ENCODE data around the gene DACT2.
"Not testable (repeated sequence)": the region's sequence is repeated elsewhere in the genome, so short reads cannot be mapped to it uniquely, and the experiment has no call there.

Gene DACT2

GRCh38 chr6:168319279-168320111, at the start of gene DACT2:
Gene DACT2, minus strand, starts transcription at chr6:168319777. Its CDS starts 144 bp downstream, at chr6:168319633.
- no peak for FAIRE-seq

- FAIRE-seq: no peak
Measured at GRCh38 chr6:168368936-168369335, 49.4 kb upstream of the DACT2 start.

- FAIRE-seq: no peak
Measured at GRCh38 chr6:168368066-168368820, 48.7 kb upstream of the DACT2 start.

- no peak for FAIRE-seq
Measured at GRCh38 chr6:168367285-168367751, 47.7 kb upstream of the DACT2 start.

- no peak for FAIRE-seq
Measured at GRCh38 chr6:168366473-168366872, 46.9 kb upstream of the DACT2 start.

- no peak for FAIRE-seq
Measured at GRCh38 chr6:168365422-168366165, 46.0 kb upstream of the DACT2 start.

- no peak for FAIRE-seq
Measured at GRCh38 chr6:168364793-168365421, 45.3 kb upstream of the DACT2 start.

GRCh38 chr6:168363811-168364792, 44.5 kb upstream of the DACT2 start:
- FAIRE-seq: no peak

GRCh38 chr6:168363302-168363701, 43.7 kb upstream of the DACT2 start:
- FAIRE-seq: no peak

- no peak for FAIRE-seq
Measured at GRCh38 chr6:168362276-168362990, 42.9 kb upstream of the DACT2 start.

GRCh38 chr6:168361766-168362165, 42.2 kb upstream of the DACT2 start:
- FAIRE-seq: no peak

- no peak for FAIRE-seq
Measured at GRCh38 chr6:168359794-168360193, 40.2 kb upstream of the DACT2 start.

- no peak for FAIRE-seq
Measured at GRCh38 chr6:168358842-168359420, 39.4 kb upstream of the DACT2 start.

- FAIRE-seq: not testable (repeated sequence)
Measured at GRCh38 chr6:168356872-168357271, 37.3 kb upstream of the DACT2 start.

- no peak for FAIRE-seq
Measured at GRCh38 chr6:168355716-168356522, 36.3 kb upstream of the DACT2 start.

- FAIRE-seq: no peak
Measured at GRCh38 chr6:168354338-168354737, 34.8 kb upstream of the DACT2 start.

- no peak for FAIRE-seq
Measured at GRCh38 chr6:168353041-168353440, 33.5 kb upstream of the DACT2 start.

GRCh38 chr6:168352096-168352495, 32.5 kb upstream of the DACT2 start:
- FAIRE-seq: no peak

GRCh38 chr6:168349718-168350210, 30.2 kb upstream of the DACT2 start:
- FAIRE-seq: no peak
